GM18951 (cell line): Measurements from ENCODE around the gene PARD3.

Experiments
- POLR2A ChIP-seq: IDR thresholded peaks from 4 replicates; pipeline ENCODE4 v1.6.1; 2011; ENCODE audit warnings: mild to moderate bottlenecking; ENCODE audit not compliant: insufficient read length, insufficient read depth; ENCODE audit errors: extremely low read depth
- in situ Hi-C: fragments of 300-500 bp; cut with MboI; formaldehyde crosslinking; loops from one replicate; pipeline ENCODE4 v1.12.0; 2022; ENCODE audit warnings: low sequenced_read_pairs, mixed read lengths, inconsistent platforms; ENCODE audit not compliant: unreplicated experiment

Gene PARD3

DNA sequence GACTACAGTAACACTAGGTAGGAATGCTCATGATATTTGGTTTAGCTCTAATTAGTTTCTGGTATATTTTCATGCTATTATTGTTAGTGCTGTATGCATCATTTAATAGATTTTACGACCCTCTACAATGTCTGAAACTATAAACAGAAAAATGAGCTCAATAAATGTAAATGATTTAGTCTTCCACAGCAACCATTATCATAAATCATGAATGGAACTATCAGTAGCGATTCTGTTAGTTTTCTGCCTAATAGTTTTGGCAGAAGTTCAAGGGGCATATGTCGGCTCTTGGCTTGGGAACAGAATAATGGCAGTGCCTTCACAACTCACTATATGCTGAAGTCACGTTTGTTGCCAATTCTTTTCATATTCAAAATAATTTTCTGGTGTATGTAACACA lies 494.8 kb downstream of the PARD3 start:
- TF ChIP-seq POLR2A: no peak
- in situ Hi-C loops: no loop called here

DNA sequence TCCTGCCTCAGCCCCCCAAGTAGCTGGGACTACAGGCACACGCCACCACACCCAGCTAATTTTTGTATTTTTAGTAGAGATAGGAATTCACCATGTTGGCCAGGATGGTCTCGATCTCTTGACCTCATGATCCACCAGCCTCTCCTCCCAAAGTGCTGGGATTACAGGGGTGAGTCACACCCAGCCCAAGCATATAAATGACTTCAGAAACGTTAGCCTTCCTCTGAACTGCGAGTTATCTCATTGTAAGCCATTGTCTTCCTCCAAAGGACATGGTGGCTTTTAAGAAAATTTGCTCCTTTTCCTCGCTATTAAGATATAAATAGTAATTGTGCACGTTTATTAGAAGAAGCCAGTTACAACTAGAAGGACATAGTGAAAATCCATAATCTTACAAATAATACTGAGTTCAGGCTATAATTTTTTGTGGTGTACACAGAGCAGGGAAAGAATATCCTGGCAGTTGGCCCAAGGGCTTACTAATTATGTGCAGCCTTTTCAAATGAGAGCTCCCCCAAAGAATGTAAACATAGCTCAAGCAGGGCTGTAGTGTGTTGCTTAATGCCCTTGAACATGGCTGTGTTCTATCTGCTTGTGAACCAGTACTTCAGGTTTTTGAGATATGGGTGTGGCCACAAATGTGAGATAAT lies 495.8 kb downstream of the PARD3 start:
- no peak for TF ChIP-seq POLR2A
- in situ Hi-C loops: no loop called here

DNA sequence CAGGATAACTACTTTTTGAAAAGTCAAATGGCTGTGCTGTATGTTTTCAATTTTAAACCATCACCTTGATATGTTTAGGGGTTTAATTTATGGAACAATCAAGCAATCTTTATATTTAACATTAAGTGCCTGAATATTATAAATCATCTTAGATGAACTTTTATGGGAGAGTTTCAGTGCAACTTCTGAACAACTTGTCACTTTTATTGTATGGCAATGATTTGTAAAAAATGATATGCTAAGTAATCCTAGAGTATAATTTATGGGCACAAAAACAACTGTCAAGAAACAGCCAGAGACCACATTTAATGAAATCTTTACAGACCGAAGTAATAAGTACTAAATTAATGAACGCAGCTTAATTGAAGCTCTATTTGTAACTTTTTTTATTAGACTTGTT lies 498.9 kb downstream of the PARD3 start:
- in situ Hi-C loops: no loop called here
- no peak for TF ChIP-seq POLR2A

DNA sequence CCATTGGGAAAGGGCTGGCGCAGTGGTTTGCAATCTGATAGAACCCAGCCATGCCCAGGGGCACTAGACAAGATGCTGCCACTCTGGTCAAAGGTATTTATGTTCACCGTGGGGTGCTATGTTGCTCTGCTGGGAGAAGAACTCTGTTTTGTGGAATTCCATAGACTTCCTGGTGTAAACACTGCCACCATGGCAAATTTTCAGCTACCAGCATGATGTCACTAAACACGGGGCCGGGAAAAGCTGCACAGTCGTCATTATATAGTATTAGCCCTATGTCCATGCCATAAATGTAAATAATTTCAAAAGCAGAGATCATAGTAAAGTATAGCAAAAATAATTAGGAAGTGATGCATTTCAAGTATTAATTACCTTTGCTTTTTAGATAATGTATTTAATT lies 500.6 kb downstream of the PARD3 start:
- in situ Hi-C loops: no loop called here
- TF ChIP-seq POLR2A: no peak

DNA sequence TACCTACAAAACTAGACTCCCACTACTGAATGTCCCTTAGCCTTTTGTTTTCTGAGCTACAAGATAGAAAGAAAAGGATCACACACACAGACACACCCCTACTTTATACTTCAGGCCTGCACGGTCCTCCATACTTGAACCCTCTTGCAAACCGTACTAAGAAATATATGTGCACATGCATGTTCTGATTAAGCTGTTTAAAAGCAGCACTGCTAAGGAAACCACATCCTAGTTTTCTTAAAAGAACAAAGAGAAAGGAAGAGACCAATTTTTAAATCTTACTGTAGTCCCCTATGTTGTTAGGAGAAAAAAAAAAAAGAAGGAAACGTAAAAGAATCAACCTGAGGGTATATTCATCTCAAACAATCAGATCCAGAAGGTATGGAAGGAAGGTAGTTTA lies 501.2 kb downstream of the PARD3 start:
- in situ Hi-C loops: no loop called here
- no peak for TF ChIP-seq POLR2A

DNA sequence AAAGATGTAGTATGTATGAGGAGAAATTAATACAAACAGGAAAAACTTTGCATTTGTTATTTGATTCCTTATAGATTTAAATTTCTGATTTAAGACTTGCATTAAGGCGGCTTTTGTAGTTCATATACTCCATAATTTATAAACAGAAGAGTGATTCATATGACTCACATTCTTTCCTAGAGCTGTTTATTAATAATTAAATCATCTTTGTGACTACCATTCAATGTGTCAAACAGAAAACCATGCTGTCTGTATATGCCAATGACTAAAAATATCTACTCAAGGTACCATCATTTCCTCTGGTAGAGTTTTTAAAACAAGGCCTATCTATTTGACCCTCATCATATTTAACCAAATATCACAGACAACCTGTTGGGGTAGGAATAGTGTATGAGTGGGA lies 501.7 kb downstream of the PARD3 start:
- in situ Hi-C loops: no loop called here
- no peak for TF ChIP-seq POLR2A

DNA sequence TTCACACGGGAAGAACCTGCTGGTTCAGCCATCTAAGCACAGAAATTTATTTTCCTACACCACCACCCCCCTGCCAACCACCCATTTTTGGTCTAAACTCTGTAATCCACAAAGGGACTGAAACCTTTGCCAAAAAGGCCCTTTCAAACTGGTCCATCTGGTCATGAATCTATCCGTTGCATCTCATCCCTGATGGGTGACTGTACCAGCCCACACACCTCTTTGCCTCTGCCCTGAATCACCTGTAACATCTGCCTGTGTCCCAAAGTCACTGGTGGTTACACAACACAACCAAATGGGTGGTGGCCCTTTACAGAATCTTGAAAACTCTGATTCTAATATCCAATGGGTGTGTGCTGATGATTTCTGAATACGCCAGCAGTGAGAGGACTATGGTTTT lies 503.4 kb downstream of the PARD3 start:
- in situ Hi-C loops: no loop called here
- no peak for TF ChIP-seq POLR2A

DNA sequence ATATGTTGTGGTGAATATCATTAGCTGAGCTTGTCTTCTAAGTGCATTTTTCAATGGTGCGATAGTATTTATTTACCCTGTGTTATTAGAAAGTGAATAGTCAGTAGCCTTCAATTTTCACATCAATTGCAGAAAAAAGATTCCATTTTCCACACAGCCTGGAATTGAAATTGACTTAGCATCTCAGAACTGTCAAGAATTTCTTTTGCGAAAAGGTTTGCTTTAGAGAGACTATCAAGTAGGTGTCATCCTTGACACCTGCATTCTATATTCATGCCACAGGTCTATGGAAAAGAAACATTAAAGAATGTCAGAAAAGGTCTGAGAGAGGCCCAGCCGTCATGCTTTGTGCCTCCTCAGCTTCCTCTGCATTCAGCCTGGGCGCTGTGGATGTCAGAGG lies 504.9 kb downstream of the PARD3 start:
- TF ChIP-seq POLR2A: no peak
- in situ Hi-C loops: no loop called here

DNA sequence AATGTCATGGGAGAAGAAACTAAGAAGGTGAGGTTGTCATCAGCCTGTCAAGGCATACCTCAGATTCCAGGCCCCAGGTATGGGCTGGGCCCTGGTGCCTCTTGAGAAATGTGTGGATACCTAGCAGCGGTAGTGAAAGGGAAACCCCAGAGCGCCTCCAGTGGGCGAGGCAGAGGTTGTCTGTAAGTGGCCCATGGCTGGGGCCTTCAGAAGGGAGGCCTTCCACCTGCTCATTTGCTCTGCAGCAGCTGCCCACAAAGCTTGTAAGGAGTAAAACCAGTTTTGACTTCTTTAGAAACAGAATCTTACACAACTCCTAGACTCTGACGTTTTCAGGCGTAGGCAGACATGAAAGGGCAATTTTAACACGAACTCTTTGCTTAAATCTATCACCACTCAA lies 509.9 kb downstream of the PARD3 start:
- no peak for TF ChIP-seq POLR2A
- in situ Hi-C loops: no loop called here

DNA sequence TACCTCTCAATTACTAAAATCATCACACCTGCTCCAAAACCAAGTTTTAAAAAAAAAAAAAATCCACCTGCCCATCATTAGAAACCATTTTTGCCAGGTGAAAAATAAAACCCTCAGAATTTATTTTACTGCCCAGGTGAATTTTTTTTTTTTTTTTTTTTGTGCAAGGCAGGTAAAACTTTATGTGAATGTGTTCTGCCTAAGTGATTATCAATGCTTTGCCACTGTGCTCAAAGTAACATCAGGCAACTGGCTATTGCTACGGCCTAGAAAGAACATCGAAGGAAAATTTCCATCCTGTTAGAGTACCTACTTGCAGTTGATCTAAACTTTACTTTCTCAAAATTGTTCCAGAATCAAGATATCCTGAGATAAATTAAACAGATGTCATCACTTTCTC lies 512.1 kb downstream of the PARD3 start:
- no peak for TF ChIP-seq POLR2A
- in situ Hi-C loops: no loop called here

DNA sequence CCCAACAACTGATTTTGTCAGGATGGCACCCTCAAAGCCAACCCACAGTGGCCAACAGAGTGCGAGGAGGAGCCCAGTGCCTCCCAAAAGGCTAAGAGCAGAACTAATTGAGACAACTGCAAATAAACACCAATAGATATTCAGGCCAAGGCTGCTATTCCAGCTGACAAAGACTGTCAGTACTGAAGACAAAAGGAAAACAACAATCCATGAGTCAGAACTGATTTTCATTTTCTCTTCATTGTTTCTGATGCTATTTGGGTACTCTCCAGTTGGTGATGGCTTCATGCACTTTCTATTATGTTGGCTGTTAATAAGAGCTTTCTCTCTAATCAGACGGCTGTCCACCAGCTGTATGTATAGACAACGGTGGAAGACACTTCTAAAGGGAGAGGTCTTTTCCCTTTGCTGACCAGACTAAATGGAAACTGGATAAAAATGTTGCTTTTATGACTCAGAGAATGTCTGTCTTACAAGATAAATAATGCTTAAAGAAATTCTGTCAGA lies 515.9 kb downstream of the PARD3 start:
- no peak for TF ChIP-seq POLR2A
- in situ Hi-C loops: no loop called here

DNA sequence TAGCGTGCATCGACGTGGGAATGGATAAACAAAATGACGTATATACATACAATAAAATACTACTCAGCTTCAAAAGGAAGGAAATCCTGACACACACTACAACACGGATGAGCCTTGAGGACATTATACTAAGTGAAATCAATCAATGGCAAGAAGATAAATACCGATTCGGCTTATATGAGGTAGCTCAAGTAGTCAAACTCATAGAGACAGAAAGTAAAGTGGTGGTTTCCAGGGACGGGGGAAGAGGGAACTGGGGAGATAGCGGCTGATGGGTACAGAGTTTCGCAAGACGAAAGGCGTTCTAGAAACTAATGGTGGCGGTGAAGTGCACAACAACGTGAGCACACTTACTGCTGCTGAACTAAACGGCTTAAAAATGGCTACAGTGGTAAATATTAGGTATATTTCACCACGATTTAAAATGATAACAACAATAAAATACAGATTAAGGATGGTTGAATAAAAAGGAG lies 516.7 kb downstream of the PARD3 start:
- in situ Hi-C loops: no loop called here
- no peak for TF ChIP-seq POLR2A

DNA sequence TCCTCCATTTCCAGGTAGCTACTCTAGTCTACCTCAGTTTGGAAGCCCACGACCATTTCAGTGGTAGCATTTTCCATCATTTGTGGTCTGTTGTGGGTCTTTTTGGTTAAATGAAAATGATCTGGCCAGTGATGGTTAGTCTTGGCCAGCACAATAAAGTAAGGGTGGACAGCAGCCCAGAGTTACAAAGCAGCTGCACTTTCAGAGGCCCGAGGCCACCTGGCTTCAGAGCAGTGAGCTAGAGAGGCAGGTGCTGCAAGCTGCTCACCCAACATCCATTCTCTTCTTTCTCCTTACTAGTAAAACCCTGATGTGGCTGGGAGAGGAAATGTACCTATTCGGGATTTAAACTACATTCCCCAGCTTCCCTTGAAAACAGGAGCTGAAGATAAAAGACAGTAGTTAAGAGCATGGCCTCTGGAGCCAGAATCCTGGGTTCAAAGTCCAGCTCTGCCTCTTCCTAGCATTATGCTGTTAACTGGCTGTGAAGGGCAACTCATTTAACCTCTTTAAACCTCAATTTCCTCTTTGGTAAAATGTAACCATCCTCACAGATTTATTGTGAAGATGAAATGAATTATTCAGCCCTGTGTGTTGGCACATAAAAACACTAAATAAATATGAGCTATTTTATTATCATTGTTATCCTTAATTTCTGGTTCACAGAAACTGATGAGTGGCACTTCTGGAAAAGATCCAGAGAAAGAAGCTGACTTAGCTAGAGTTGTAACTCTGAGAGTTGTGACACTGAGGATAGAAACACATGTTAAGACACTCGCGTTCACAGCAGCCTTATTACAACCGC lies 517.4 kb downstream of the PARD3 start:
- in situ Hi-C loops: no loop called here
- TF ChIP-seq POLR2A: no peak

DNA sequence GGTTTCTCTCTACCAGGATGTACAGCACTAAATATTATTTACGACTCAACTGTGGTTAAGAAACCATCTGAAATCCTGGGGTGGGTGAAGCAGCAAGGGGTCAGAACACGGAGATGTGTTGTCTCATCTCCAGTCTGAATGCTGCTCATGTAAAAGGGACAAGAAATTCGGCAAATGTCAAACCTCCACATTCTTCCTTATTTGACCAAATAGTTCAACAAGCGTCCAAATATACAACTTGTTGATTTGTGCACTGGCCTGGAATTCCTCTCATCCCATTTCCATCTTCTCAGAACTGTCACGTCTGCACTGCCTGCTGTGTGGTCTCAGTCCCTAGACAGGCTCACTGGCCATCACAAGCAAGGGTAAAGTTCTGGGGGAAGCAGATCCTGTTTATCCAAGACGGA lies 520.0 kb downstream of the PARD3 start:
- in situ Hi-C loops: no loop called here
- TF ChIP-seq POLR2A: no peak
